ENCODE results near the gene POLK. TPM values are rescaled to one million over a fixed set of nuclear protein-coding genes. Genes with fewer than 3 reads are reported as not detected.

Gene POLK
- total and polyA plus RNA-seq, 2 of the 8 experiments (the other 6 are each of a cell fraction or from before 2014, with no cell fraction given): 2.0 to 9.0 TPM

- H3K23ac ChIP-seq (ENCODE audit: insufficient read length): no peak overlapping the region
- no peak overlapping the region for H2BK15ac ChIP-seq (ENCODE audit: low read length)
- H3K56ac ChIP-seq (replicated peaks; ENCODE audit: insufficient read length, low read depth, low read length): no peak overlapping the region
- H3K36me3 ChIP-seq (ENCODE audit: control insufficient read depth in 2 of 4, insufficient read depth in 4 of 4, low read length in 3 of 4): peaks cover 0 to 6% (median 0%) of the 10 kb centered on the region in 4 experiments; a peak in 1 of 8 replicates
- H3K4ac ChIP-seq (replicated peaks; ENCODE audit: insufficient read length, low read depth, low read length): no peak overlapping the region
- ChIA-PET POLR2A (ENCODE audit: partially characterized antibody) (interaction anchor here (0.6 kb wide), 1 partner anchor 59 kb away, joined by 3 read pairs; no protein-coding TSS in a partner anchor), CTCF (ENCODE audit: partially characterized antibody) (no interaction called here)
- H2AK5ac ChIP-seq (ENCODE audit: low read depth, low read length): no peak overlapping the region
- H2AFZ ChIP-seq (ENCODE audit: low read length): no peak overlapping the region
- H3K18ac ChIP-seq (ENCODE audit: extremely low read depth, low read length): no peak overlapping the region
- no peaks in the 10 kb centered on the region for H3K9me3 ChIP-seq (ENCODE audit: insufficient read depth in 2 of 2, low read depth in 1 of 2, low read length in 1 of 2)
- H2BK120ac ChIP-seq (replicated peaks; ENCODE audit: low read depth, low read length): no peak overlapping the region
- no peaks in the 10 kb centered on the region for H3K27me3 ChIP-seq (replicated peaks in 1 of 4; ENCODE audit: control insufficient read depth in 3 of 4, extremely low read depth in 1 of 4, insufficient read depth in 3 of 4, low read length in 3 of 4)
- H4K8ac ChIP-seq (ENCODE audit: extremely low read depth, insufficient read depth, low read length): no peak overlapping the region
- no peak overlapping the region for H2BK5ac ChIP-seq (ENCODE audit: low read depth, low read length)
- no peaks in the 10 kb centered on the region for H3K79me2 ChIP-seq (ENCODE audit: control insufficient read depth in 1 of 2, insufficient read depth in 2 of 2, low read length in 2 of 2)
- H3K9ac ChIP-seq (replicated peaks in 1 of 4; ENCODE audit: extremely low read depth in 1 of 4, low read depth in 3 of 4, low read length in 3 of 4): no peak overlapping the region
- H3K4me3 ChIP-seq (ENCODE audit: extremely low read depth in 1 of 4, insufficient read depth in 2 of 4, low read depth in 3 of 4, low read length in 4 of 4): no peak overlapping the region
- no peak overlapping the region for H4K91ac ChIP-seq (replicated peaks; ENCODE audit: insufficient read length, low read length)
- H3K27ac ChIP-seq (ENCODE audit: low read depth, low read length): no peak overlapping the region
- H2BK20ac ChIP-seq (ENCODE audit: low read length): no peak overlapping the region
- FAIRE-seq: no peak
- 92% methylated on average over 1 of the region's 1 CpG; no CpG with 5 or more reads in 1 of the 2 experiments for WGBS, 2 experiments (ENCODE audit: extremely low coverage in 1 of 2, insufficient coverage in 1 of 2, insufficient read length in 1 of 2, insufficient replicate concordance in 2 of 2, low coverage in 1 of 2, low lambda C conversion rate in 2 of 2, missing lambda C conversion rate in 1 of 2)
- H4K5ac ChIP-seq (ENCODE audit: insufficient read length, low read depth, low read length): no peak overlapping the region
- no peaks in the 10 kb centered on the region for H3K23me2 ChIP-seq (ENCODE audit: low read depth, low read length)
- no peak overlapping the region for H3K14ac ChIP-seq (ENCODE audit: insufficient read length)
- no peaks in the 10 kb centered on the region for H3K4me1 ChIP-seq (replicated peaks in 1 of 4; ENCODE audit: control insufficient read depth in 3 of 4, insufficient read depth in 4 of 4, low read length in 3 of 4)
- no peak overlapping the region for H2BK12ac ChIP-seq (ENCODE audit: low read depth, low read length)
- DNase-seq (ENCODE audit: low read depth in 1 of 2, low spot score in 2 of 2): no peak
- no peaks in the 10 kb centered on the region for H4K20me1 ChIP-seq (replicated peaks in 1 of 2; ENCODE audit: control insufficient read depth in 1 of 2, insufficient read depth in 2 of 2, low read length in 2 of 2)
- H3K4me2 ChIP-seq (ENCODE audit: insufficient read depth in 1 of 2, low read depth in 2 of 2, low read length in 2 of 2): no peak overlapping the region
- TF ChIP-seq CTCF (IDR thresholded peaks at IDR 0.05; ENCODE audit: control extremely low read depth in 1 of 3, insufficient read depth in 1 of 3, low read depth in 1 of 3, low read length in 3 of 3): no peak
- no peak for TF ChIP-seq KDM4A (IDR thresholded peaks at IDR 0.05; ENCODE audit: low read depth, low read length, severe bottlenecking)
- H3K79me1 ChIP-seq (ENCODE audit: low read depth, low read length): no peaks in the 10 kb centered on the region
Measured at GRCh38 chr5:75550597-75550996, 38.9 kb downstream of the POLK start.
